Measurements from ENCODE around the gene LAMA2. TPM values are rescaled to one million over a fixed set of nuclear protein-coding genes. Genes with fewer than 3 reads are reported as not detected.

LAMA2 gene
- total RNA-seq, 4 donors from 2014 or later = 203 to 339 (median 275) TPM

DNA sequence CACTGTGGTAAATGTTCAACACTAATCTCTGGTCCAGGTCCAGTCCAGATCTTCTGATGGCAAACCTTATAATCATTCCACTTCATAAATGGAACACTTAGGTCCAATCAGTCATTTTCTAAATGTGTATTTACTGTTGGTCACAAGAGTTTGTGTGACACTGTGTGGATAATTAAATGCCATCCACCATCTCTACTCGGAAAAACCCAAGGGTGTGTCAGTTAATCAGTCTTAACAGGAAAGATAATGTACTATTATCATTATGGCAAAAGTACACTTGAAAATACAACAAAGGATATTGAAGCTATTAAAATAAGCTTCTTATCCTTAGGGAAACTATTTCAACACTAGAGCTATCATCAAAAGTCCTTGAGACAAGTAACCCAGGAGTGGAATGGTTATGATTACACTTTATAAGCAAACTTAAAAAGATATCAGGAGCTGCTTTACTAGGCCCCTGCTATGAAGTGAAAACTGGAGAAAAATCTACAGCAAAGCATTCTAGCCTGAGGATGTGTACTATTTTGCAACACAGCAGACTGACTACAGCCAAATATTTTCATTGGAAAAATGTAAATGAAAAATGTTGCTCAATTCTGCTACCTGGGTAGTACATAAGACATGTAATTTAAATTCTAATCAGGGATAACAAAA, 227.9 kb downstream of the LAMA2 start:
- Histone ChIP-seq H3K27me3 (no peaks in the 10 kb centered on the region), H3K4me3 (no peak overlapping the region), H3K4me1 (peaks cover 0 to 64% (median 10%) of the 10 kb centered on the region in 4 donors), H3K9me3 (no peaks in the 10 kb centered on the region), H3K36me3 (no peaks in the 10 kb centered on the region), H3K27ac (peak overlapping the region in 2 of 4 donors; percentile 50 to 72)
- TF ChIP-seq POLR2A (IDR thresholded peaks at IDR 0.05) (no peak), EP300 (IDR thresholded peaks at IDR 0.05) (no peak), CTCF (IDR thresholded peaks at IDR 0.05) (no peak)
- 47 to 56% methylated on average over 1 of the region's 1 CpG for WGBS, 2 donors
- DNase-seq (ENCODE audit: low spot score in 2 of 2) = no peak

DNA sequence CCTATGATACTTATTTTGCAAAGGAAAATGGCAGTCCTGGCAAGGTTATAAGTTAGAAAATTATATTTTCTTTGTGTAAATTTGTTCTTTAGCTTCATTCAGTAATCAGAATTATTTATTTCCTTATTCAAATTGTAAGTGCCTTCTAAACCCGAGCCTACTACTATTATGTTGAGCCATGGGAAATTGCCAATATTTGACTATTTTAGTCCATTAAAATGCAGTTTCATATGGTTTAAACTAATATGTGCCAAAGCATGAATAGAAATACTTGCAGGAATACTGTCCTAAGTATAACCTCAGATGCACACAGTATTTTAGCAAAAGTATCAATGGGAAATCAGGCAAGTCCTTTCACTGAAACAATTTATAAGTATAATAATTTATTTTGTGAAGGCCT, 228.4 kb downstream of the LAMA2 start:
- Histone ChIP-seq H3K27ac (peak overlapping the region in 2 of 4 donors; percentile 50 to 72), H3K9me3 (no peaks in the 10 kb centered on the region), H3K36me3 (no peaks in the 10 kb centered on the region), H3K27me3 (no peaks in the 10 kb centered on the region), H3K4me1 (peaks cover 0 to 65% (median 9%) of the 10 kb centered on the region in 4 donors), H3K4me3 (no peak overlapping the region)
- WGBS, 2 donors = 60 to 70% methylated on average over 1 of the region's 1 CpG
- DNase-seq (ENCODE audit: low spot score in 2 of 2) = no peak
- TF ChIP-seq POLR2A (IDR thresholded peaks at IDR 0.05) = no peak
- TF ChIP-seq EP300 (IDR thresholded peaks at IDR 0.05) = no peak
- TF ChIP-seq CTCF (IDR thresholded peaks at IDR 0.05) = no peak

DNA sequence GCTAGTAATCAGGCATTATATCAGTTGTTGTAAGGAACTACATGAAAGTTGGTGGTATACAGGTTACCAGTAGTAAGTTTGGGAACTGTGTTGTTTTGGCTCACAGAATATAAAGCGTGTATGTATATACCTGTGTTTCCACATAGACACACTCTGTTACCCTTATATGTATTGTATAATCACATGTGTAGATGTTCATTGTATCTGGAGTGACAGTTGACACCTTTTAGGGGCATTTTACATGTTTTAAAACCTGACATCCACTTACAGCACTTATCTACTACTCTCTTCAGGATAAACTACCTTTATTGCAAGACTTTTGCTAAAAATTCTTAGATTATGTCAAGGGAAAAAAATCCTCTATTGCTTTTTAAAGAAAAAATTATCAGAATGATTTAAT, 228.9 kb downstream of the LAMA2 start:
- no peak overlapping the region for H3K4me3 ChIP-seq
- no peaks in the 10 kb centered on the region for H3K27me3 ChIP-seq
- no peak for DNase-seq (ENCODE audit: low spot score in 2 of 2)
- peaks cover 0 to 68% (median 9%) of the 10 kb centered on the region in 4 donors for H3K4me1 ChIP-seq
- H3K9me3 ChIP-seq = no peaks in the 10 kb centered on the region
- peak overlapping the region in 2 of 4 donors; percentile 50 to 72 for H3K27ac ChIP-seq
- WGBS, 2 donors = 87 to 92% methylated on average over 1 of the region's 1 CpG
- H3K36me3 ChIP-seq = no peaks in the 10 kb centered on the region
- no peak for TF ChIP-seq CTCF (IDR thresholded peaks at IDR 0.05)
- no peak for TF ChIP-seq POLR2A (IDR thresholded peaks at IDR 0.05)
- no peak for TF ChIP-seq EP300 (IDR thresholded peaks at IDR 0.05)

DNA sequence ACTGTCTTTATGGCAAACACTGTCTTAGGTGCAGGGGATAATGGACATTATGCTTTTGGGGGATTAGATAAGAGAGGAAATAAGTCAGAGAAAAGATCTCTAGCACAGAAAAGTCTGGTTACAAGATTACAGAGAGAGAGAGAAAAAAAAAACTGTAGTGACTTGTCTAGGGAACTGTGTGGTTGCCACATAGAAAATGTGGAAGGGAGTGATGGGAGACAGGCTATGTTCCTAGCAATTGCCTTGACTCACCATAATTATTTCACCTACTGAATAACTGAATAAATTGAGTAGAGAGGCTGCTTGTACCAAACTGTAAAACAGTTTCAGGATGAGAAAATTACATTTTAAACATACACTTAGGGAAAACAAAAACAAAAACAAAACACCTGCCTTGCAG, 229.7 kb downstream of the LAMA2 start:
- Histone ChIP-seq H3K4me1 (peaks cover 0 to 75% (median 11%) of the 10 kb centered on the region in 4 donors), H3K27me3 (no peaks in the 10 kb centered on the region), H3K27ac (peak overlapping the region in 3 of 4 donors; percentile 39 to 72 (median 50)), H3K36me3 (no peaks in the 10 kb centered on the region), H3K9me3 (no peaks in the 10 kb centered on the region), H3K4me3 (no peak overlapping the region)
- no peak for DNase-seq (ENCODE audit: low spot score in 2 of 2)
- TF ChIP-seq POLR2A (IDR thresholded peaks at IDR 0.05) (no peak), EP300 (IDR thresholded peaks at IDR 0.05) (no peak), CTCF (IDR thresholded peaks at IDR 0.05) (no peak)

- DNase-seq (ENCODE audit: low spot score in 2 of 2) = no peak
- TF ChIP-seq EP300 (IDR thresholded peaks at IDR 0.05) (no peak), POLR2A (IDR thresholded peaks at IDR 0.05) (no peak), CTCF (IDR thresholded peaks at IDR 0.05) (no peak)
- WGBS, 2 donors = 80 to 89% methylated on average over 1 of the region's 1 CpG
- H3K27me3 ChIP-seq = no peaks in the 10 kb centered on the region
- no peaks in the 10 kb centered on the region for H3K9me3 ChIP-seq
- peaks cover 0 to 80% (median 14%) of the 10 kb centered on the region in 4 donors for H3K4me1 ChIP-seq
- H3K4me3 ChIP-seq = no peak overlapping the region
- no peaks in the 10 kb centered on the region for H3K36me3 ChIP-seq
- peak overlapping the region in 2 of 4 donors; percentile 50 to 72 for H3K27ac ChIP-seq
These were observed 230.7 kb downstream of the LAMA2 start for GRCh38 chr6:129113637-129114036.
